ENCODE results near the gene NR1H4.
"Not testable (repeated sequence)": the region's sequence is repeated elsewhere in the genome, so short reads cannot be mapped to it uniquely, and the experiment has no call there.

The NR1H4 gene

GRCh38 chr12:100512692-100513091 is 39.0 kb downstream of the NR1H4 start:
- DNase-seq (ENCODE audit: low read depth in 2 of 2), result no peak

DNA sequence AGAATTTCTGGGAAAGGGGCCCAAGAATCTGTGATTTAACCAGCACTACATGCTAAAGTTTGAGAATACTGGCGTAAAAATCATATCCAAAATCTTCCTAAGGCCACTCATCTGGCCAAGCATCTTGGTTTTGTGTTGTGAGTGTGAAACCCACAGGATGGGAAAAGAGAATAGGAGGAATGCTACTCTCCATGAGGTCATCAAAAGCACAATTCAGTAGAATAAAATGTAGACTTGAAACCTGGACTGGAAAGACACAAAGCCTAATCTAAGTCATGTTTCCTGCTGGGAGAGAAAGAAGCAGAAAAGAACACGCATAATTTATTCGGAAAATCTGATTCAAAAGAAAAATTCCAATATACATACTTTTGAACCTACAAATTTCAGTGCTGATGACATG is 42.3 kb downstream of the NR1H4 start:
- no peak for DNase-seq (ENCODE audit: low read depth in 2 of 2)

DNA sequence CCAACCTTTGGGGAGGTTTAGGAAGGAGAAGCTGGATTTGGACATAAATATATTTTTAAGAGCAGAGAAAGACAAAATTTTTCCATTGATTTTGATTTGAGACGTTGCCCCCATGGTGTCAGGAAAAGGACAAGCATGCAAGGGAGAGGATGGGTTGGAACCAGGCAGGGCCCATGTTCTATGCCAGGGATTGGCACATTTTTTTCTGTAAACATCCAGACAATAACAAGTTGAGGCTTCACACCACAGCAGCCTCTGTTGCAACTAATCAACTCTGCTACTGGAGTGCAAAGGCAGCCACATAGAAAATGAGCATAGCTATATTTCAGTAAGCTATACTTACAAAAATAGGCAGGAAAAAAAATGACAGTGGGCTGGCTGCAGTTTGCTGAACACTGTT is 44.7 kb downstream of the NR1H4 start:
- no peak for DNase-seq (ENCODE audit: low read depth in 2 of 2)

DNA sequence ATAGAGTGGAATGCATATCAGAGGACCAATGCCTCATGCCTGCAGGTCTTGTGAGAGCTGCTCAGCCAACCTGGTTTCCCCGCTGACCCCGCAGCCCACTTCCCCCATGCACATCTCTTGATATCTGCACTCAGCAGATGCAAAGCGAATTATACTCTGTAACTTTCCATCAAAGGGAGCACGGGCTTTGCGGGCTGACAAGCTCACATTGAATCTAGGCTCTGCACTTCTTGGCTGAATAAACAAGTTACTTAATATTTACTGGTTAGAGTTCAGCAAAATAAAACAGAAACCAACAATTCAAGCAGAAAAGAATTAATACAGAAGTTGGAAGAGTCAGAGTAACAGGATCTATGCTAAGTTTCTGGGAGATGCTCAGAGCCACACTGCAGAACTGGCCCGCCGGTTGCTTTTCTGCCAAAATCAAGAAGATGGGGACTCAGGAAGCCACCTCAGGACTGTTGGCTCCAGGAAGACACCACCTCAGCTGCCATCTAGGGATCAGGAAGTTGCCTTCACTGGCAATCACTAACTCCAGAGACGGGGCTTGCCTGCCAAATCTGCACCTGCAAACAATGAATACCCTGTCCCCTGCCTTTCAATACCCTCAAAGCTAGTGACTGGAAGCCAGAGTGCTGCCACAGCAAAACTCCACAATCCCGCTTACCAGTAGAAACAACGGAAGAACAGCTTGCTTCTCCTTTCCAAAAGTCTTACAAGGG is 46.5 kb downstream of the NR1H4 start:
- no peak for DNase-seq (ENCODE audit: low read depth in 2 of 2)

GRCh38 chr12:100521958-100522357 is 48.3 kb downstream of the NR1H4 start:
- DNase-seq (ENCODE audit: low read depth in 2 of 2), result no peak

GRCh38 chr12:100528034-100528433 is 54.4 kb downstream of the NR1H4 start:
- DNase-seq (ENCODE audit: low read depth in 2 of 2), result no peak

DNA sequence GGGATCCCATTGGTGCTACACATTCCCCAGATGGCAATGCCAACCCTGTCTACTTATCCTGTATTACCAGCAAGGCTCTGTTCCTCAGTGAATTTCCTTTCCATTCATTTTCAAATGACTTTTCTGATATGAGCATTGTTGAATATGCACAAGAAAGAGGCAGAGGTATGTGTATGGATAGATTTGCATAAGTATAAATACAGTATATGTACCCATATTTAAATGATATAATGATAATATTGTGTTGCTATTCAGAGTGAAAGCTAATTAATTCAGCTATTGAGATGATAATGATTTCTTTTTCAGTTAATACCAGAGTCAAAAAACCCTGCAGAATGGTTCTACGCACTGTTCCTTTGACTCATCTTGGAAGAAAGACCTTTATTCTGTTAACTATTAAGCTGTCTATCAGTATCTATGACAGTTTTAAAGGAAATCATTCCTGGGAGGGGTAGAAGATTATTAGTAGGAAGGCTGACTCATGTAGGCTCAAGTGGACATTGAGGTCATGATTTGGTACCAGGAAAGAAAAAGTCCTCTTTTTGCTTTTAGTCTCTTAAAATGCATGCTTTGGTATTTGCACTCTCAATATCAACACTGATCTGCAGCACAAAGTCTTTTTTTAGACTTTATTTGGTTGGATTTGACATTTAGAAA is 54.9 kb downstream of the NR1H4 start:
- DNase-seq (ENCODE audit: low read depth in 2 of 2), result no peak

DNA sequence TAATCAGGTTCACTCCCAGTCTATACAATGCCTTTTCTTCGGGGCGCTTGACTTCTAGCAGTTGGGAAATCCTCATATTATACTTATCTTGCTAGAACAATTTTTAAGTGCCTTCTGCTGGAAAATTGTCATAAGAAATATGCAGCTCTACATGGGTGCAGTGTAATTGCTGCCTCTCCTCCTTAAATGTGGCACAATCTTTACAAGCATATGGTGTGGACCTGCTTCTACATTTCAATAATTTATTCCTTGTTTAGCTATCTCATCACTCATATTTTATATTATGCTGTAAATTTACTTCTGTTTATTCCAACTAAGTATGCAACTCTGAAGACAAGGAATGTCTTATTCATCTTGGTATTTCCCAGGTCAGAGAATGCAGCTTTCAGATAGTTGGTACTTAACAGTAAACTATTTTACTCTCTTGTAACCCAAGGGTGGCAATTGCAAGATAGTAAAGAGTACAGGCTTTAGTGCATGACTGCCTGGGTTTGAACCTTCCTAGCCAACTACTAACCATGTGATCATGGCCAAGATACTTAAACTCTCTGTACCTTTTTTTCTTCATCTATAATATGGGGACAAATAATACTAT is 56.2 kb downstream of the NR1H4 start:
- DNase-seq (ENCODE audit: low read depth in 2 of 2), result no peak

DNA sequence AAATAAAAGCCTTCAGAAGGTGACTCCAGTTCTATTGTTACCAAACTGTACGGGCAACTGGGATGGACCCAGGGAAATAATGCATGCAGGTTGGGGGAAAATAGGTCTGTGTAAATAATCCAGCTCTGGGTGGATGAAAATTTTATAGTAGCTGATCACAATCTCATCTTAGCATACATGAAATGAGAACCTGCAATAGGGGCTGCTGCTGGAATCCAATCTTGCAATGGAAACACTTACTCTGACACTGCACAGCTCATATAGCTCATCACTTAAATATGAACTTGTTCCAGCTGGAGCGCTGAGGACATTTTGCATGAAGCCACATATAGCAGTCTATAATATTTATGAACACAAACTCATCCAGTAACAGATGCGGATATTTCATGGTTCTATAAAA is 59.7 kb downstream of the NR1H4 start:
- DNase-seq (ENCODE audit: low read depth in 2 of 2), result no peak

- DNase-seq (ENCODE audit: low read depth in 2 of 2), result no peak
These were observed 61.1 kb downstream of the NR1H4 start for GRCh38 chr12:100534625-100535227.

GRCh38 chr12:100539202-100539601 is 65.5 kb downstream of the NR1H4 start:
- DNase-seq (ENCODE audit: low read depth in 2 of 2), result no peak

DNA sequence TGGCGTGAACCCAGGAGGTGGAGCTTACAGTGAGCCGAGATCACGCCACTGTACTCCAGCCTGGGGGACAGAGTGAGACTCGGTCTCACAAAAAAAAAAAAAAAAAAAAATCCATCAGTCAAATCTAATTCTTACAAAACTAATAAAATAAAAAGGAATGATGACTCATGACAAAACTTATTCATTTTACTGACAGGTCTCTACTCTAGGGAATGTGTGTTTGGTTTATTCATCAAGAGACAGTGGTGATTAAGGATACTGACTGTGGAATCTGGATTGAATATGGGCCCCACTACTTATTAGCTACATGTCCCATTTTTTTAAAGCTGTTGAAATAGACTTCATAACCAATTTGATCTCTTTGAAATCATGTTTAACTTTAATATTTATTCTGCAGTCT is 70.5 kb downstream of the NR1H4 start:
- DNase-seq (ENCODE audit: low read depth in 2 of 2), result no peak

DNA sequence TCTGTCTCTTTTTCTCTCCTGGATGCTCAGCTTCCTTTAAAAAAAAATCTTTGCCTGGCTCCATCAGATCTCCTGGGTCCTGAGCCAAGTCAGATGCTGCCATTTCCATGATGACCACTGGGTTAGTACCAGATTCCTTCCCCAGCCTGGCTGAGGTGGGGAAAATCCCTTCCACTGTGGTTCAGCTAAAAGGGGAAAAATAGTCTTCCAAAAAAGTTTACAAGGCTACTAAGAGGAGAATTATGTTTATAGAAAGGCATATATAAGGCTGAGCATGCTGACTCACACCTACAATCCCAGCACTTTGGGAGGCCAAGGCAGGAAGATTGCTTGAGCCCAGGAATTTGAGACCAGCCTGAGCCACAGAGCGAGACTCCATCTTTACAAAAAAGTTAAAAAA is 71.4 kb downstream of the NR1H4 start:
- DNase-seq (ENCODE audit: low read depth in 2 of 2), result no peak

GRCh38 chr12:100553936-100554335 is 80.3 kb downstream of the NR1H4 start:
- DNase-seq (ENCODE audit: low read depth in 2 of 2), result no peak

DNA sequence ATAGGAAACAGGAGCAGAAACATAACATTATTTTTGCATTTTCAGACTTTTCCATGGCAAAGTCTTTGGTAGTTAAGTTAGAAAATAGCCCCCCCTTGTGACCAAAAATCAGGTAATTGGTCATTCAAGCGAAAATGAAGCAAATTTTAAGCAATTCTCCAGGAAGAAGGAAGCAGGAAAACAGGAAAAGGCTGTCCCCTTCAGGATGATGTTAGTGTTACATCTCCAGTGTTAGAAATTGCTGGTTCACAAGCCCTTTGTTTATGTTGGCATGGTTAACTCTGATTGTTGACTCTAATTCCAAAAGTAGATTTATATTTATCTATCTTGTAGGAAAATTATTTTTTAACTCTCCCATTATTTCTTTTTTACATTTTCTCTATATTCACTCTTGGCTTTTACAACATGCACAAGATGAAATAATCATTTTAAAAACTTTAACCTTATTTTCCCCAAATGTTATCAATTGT is 81.0 kb downstream of the NR1H4 start:
- DNase-seq (ENCODE audit: low read depth in 2 of 2), result no peak

DNA sequence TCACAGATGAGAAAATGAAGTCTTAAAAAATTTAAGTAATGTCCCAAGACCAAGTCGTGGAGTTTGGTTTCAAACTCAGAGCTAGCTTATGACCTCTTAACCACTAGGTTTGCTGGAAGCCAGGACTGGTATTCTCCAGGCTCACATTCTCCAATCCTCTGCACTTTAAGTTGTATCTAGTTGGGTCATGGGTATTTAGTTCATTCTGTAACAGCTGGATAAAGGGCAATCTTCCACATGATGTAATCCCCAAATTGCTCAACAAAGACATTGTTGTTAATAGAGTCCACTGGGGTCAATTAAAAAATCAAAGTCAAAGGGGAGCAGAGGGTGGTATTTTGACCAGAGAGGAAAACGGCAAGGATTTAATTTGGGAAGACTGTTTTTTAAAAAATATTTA is 82.1 kb downstream of the NR1H4 start:
- DNase-seq (ENCODE audit: low read depth in 2 of 2), result no peak

- DNase-seq (ENCODE audit: low read depth in 2 of 2), result no peak
These were observed 83.7 kb downstream of the NR1H4 start for GRCh38 chr12:100557357-100557756.

DNA sequence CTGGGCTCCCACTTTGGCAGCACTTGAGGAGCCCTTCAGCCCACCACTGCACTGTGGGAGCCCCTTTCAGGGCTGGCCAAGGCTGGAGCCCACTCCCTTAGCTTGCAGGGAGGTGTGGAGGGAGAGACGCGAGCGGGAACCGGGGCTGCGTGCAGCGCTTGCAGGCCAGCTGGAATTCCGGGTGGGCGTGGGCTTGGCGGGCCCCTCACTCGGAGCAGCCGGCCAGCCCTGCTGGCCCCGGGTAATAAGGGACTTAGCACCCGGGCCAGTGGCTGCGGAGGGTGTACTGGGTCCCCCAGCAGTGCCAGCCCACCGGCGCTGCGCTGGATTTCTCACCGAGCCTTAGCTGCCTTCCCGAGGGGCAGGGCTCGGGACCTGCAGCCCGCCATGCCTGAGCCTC is 85.6 kb downstream of the NR1H4 start:
- not testable (repeated sequence) for DNase-seq (ENCODE audit: low read depth in 2 of 2)

DNA sequence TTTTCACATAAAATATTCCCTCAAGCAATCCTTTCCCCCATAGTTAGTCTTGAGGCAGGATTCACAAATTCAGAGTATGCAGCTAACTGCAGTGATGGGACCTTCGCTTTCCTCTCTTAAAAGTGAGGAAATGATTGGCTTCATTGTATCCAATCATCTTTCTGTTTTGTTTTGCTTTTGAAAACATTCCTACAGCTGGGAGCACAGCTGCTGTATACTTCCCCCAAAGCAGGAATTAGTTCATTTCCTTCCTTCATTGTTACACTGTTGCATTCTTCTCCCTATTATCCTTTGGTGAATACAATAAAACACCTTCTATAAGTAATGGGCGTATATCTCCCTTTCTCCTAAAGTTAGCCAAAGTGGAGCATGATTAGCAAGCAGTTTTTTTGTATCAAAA is 90.4 kb downstream of the NR1H4 start:
- DNase-seq (ENCODE audit: low read depth in 2 of 2), result no peak

- DNase-seq (ENCODE audit: low read depth in 2 of 2), result no peak
These were observed 91.3 kb downstream of the NR1H4 start for GRCh38 chr12:100564905-100565467.

GRCh38 chr12:100565987-100566545 is 92.4 kb downstream of the NR1H4 start:
- no peak for DNase-seq (ENCODE audit: low read depth in 2 of 2)
